ENCODE measurements around the gene XK. TPM values are rescaled to one million over a fixed set of nuclear protein-coding genes. Genes with fewer than 3 reads are reported as not detected.
"Not testable (repeated sequence)": the region's sequence is repeated elsewhere in the genome, so short reads cannot be mapped to it uniquely, and the experiment has no call there.

XK gene, protein sequence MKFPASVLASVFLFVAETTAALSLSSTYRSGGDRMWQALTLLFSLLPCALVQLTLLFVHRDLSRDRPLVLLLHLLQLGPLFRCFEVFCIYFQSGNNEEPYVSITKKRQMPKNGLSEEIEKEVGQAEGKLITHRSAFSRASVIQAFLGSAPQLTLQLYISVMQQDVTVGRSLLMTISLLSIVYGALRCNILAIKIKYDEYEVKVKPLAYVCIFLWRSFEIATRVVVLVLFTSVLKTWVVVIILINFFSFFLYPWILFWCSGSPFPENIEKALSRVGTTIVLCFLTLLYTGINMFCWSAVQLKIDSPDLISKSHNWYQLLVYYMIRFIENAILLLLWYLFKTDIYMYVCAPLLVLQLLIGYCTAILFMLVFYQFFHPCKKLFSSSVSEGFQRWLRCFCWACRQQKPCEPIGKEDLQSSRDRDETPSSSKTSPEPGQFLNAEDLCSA
- total RNA-seq: not detected

DNA sequence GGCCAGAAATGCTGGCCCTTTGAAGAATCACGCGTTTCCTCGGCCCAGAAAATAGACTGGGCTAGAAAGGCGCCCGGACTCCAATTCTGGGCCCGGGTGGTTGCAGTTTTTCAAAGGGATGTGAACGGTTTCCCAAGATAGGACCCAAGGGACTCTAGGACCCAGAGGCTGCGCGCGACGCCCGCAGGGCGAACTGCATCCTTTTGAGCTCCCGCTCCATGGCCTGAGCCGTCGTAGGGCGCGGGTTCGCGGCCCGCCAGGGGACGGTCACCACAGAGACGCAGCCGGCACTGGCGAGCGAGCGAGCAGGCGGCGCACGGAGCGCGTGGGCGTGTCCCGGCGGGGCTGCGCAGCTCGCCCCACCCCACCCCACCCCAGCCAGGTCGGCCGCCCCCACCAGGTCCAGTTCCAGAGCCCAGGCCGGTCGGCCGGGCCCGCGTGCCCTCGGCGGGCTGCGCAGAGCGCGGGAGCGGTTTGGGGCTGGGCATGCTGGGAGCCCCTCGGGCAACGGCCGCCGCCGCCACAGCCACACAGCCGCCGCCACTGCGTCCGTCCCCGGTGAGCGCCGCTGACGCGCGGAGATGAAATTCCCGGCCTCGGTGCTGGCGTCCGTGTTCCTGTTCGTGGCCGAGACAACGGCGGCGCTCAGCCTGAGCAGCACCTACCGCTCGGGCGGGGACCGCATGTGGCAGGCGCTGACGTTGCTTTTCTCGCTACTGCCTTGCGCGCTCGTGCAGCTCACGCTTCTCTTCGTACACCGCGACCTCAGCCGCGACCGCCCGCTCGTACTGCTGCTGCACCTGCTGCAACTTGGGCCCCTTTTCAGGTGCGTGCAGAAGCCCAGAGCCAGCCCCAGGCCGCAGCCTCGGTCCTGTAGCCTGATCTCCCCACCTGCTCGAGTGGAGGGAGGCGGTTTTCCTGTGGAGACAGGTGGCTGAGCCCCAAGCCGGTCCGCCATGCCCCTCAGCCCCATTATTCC lies at the start of gene XK:
Gene XK, plus strand, starts transcription at position 411 of the 979 bp plus-strand sequence. Its CDS starts 171 bp downstream, at position 582.
- DNase-seq: no peak

DNA sequence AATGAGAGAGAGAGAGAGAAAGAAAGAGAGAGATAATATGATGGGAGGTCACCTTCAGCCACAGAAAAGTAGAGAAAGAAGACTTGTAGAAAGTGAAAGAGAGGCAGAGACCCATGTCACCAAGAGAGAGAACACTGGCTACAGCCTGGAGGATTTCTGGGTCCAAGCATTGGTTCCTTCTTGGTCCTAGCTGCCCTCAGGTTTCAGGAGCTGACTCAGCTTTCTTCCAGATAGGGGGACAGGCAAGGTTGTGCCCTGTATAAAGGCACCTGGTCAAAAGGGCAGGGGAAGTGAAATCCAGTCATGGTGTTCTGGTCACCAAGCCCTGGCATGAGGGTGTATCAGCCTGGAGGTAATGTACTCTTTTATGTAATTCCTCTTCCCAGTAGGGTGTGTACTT lies 47.5 kb upstream of the XK start:
- DNase-seq: no peak

DNA sequence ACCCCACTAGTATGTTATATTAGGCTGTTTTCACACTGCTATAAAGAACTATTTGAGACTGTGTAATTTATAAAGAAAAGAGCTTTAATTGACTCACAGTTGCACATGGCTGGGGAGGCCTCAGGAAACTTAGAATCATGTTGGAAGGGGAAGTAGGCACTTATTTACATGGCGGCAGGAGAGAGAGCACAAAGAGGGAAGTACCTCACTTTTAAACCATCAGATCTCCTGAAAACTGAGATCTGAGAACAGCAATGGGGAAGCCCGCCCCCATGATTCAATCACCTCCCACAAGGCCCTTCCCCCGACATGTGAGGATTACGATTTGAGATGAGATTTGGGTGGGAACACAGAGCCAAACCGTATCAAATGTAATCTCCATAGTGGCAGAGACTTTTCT lies 45.4 kb upstream of the XK start:
- no peak for DNase-seq

DNA sequence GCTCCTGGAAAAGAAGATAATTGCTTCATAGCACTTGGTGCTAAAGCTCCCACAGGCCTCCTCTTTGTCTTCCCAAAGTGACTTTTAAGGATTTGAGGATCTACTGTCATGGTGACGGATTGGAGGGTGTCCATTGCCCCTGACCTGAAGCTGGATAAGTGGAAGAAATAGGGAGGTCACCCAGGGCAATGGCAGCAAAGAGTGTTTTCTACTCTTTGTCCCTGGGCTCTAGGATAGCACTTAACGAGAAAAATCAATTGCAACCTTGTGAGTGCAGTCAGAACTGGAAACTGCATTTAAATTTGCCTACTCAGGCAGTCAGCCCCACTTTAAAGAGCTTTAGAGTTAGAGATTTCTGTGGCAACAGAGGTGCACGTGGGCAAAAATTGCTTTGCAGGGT lies 43.7 kb upstream of the XK start:
- no peak for DNase-seq

DNA sequence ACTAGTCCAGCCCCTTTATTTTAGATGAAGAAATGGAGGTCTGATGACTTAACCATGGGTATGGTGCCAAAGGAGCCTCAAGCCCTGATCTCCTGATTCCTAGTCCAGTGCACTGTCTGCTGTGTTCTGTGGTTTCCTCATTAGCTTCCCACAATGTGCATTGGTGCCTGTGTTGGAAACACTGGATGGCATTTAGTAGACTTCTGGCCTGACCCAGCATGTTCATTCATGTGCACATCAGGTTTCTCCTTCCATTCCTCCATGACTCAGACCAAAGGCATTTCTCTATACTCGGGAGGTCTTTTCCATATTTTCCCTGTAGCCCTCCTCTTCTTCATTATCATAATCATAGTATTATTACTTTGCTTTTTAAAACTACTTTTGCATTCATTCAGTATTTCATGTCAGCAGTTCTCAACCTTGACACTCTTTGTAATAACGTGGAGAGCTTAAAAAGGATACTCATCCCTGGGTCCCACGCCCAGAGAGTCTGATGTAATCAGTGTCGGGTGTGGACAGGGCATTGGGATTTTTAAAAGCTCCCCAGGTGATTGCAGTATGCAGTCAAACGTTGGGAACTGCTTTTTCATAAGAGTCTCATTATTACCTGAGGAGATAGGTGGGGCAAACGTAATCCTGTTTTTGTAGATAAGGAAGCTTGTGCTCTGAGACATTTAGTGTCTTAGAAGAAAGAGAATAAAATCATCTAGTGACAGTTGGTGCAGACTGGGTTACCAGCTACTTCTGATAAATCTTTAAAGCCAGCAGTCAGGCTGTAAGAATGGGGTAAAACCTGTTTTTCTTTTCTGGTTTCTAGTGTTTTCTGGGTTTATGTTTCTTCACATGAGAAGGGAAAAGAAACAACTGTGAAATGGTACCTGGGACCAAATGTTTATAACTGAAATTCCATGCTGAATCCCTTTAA lies 40.9 kb upstream of the XK start:
- no peak for DNase-seq

DNA sequence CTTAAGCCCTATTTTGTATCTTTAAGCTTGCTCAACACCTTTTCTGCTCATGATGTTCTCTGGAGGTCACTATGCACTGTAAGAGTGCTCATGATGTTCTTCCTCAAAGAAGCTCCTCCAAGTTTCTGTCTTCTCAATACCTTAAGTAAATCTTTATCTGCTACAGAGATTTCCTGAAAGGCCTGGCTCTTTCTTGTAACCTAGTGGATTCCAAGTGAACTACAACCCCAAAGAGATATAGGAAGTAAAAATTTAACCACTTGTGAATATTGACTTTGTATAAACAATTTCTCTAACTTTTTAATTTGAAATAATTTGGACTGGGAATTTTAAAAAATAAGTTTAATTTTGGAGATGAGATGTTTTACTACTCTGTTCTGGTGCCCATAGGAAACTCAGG lies 39.3 kb upstream of the XK start:
- no peak for DNase-seq

DNA sequence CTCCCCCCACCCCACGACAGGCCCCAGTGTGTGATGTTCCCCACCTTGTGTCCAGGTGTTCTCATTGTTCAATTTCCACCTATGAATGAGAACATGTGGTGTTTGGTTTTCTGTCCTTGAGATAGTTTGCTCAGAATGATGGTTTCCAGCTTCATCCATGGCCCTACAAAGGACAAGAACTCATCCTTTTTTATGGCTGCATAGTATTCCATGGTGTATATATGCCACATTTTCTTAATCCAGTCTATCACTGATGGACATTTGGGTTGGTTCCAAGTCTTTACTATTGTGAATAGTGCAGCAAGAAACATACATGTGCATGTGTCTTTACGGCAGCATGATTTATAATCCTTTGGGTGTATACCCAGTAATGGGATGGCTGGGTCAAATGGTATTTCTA lies 34.7 kb upstream of the XK start:
- not testable (repeated sequence) for DNase-seq

DNA sequence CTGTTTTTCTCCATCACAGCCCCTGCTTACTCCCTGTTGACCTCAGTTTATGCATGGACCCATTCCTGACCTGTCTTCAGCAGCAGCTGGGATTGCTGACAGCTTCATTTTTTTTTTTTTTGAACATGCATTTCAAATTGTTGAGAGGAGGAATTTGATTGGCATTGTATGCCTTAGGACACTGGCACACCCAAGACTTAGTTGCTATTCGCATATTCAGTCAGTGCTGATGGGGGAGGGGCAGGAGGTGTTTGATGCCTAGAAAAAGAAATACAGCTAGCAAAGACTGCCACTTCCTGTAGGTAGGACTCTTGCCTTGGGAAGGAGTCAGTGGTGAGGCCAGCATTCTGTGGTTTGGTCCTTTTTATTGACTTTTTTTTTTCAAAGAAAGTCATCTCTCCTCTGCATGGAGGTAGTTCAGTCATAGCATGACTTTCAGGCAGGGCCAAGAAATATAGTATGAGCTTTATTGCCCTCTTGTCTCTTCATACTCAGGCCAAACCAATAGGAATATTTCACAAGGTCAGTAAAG lies 33.6 kb upstream of the XK start:
- DNase-seq: no peak

DNA sequence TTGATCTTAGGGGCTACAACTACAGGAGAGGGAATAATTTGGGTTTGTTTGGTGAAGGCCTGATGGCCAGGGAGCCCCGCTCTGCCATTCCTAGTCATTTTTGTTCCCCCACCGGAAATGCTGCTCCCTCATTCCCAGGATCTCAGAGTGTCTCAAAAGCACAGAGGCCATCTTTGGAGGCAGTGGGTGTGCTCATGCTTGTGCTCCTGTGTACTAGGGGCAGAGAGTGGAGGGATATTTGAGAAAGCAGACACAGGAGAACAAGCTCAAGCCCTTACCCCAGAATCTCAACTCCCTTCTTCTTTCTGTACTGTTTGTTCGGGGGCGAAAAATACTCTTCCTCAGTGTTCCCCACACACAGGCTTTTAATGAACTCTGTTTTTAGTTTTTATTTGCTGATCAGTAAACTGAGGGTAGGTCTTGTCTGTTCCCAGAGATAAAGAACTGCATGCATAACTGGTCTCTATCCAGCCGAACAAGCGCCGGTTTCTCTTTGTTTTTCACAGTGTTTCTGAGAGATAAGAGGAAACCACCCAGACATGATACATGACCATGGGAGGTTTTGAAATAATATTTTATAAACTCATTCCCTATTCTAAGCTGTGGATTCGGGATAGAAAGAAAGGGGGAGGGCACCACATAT lies 32.9 kb upstream of the XK start:
- no peak for DNase-seq

DNA sequence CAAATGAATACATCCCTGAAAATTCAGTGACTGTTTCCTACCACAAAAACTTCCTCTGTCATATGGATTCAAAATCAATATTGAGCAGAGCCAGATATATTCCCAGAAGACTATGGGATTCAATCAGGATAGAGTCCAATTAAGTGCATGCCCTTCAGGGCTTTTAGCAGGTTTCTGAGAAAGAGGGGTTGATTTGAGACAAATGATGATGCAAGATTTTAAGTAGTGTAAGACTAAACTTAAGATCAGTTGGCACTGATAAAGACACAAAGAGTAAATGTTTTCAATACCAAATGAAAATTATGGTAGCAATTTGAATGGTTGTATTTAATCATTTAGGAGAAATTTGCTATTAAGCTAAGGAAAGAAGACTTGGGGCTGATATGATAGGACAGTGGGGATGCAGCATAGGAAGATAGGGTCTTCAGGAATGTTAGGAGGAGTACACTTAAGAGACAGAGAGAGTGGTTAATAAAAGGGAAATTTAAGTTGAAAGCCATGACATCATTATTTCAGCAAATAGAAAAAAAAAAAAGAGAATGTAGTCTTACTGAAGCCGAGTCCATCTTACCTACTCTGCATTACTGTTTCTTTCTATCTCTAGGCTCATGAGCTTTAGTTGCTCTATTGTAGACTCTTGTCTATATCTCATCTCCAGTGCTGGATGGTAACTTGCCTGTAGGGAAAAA lies 32.0 kb upstream of the XK start:
- no peak for DNase-seq

DNA sequence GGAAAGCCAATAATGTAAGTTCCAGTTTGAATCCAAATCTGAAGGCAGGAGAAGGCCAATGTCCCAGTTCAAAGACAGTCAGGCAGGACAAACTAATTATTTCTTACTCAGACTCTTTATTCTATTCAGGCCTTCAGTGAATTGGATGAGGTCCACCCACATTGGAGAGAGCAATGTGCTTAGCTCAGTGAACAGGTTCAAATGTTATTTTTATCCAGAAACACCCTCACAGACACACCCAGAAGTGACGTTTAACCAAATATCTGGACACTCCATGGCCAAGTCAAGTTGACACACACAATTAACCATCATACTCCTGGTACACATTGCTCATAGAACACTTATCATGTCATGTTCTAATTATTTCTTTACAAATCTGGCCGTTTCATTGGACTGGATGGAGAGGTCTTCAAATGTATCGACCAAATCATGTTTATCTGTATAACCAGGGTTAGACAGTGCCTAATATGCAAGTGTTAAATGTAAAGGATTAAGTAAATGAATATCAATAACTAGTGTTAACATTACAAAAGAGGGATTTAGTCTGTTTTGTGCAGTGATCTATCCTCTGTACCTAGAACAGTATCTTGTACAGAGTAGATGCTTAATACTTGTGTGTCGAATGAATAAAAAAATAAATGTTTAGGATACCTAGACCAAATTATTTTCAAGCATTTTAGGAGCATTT lies 27.1 kb upstream of the XK start:
- no peak for DNase-seq

DNA sequence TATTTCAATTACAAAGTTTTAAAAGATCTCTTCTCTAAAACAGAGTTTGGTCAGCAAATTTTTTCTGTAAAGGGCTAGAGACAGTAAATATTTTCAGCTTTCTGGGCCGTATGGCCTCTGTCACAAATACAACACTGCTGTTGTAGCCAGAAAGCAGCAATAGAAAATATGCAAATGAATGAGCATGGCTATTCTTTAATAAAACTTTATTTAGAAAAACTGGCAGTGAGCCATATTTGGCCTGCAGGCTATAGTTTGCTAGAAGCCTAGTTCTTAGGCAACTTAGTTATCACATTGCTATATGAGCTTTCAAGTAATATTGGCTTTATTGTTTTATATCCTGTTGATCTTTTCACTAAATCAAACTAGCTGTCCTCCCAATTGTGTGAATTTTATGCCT lies 26.5 kb upstream of the XK start:
- DNase-seq: no peak

DNA sequence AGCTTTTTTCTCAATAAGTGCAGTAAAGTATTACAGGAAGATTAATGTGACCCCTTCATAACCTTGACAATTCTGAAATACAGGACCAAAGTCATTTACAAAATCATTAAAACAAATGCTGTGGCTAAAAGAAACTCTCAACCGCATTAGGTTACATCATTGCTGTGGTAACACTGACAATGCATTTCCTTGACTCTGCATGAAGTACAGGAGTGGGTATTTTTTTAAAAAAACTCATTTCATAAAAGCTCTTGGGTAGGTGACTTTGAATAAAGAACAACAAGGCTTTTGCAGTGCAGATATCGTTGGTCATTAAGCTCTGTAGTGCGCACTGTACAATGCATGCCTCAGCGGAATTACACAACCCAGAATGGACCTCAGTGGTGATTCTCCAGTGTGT lies 23.4 kb upstream of the XK start:
- DNase-seq: no peak

DNA sequence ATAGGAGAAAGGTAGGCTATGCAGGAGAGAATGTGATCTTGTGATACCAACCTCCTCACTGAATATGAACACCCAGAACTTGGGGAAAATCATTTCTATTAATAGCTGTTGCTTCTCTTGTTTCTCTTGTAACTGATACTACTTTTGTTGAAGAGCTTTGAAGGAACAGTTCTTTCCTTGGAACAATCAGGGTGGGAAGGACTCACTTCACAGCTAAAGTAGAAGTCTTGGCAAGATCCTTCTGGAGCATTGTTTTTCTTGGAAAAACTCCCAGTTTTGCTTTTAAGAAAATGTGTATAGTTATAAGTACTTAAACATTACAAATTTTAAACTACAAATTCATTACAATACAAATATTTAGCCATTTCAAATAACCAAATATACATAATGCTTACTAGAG lies 19.1 kb upstream of the XK start:
- DNase-seq: no peak

DNA sequence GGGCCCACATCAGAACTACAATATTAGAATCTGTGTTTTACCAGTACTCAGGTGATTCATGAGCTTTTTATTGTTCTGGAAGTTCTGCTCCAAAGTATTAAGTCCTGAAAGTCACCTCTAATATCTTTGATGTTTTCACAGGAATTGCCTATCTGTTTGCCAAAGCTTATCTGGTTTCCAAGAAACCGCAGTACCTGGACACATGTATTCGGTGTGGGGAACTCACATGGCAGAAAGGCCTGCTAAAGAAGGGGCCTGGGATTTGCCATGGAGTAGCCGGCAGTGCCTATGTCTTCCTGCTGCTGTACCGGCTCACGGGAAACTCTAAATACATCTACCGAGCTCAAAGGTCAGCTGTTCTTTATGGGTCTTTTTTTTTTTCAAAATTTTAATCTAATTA lies 18.4 kb upstream of the XK start:
- no peak for DNase-seq

DNA sequence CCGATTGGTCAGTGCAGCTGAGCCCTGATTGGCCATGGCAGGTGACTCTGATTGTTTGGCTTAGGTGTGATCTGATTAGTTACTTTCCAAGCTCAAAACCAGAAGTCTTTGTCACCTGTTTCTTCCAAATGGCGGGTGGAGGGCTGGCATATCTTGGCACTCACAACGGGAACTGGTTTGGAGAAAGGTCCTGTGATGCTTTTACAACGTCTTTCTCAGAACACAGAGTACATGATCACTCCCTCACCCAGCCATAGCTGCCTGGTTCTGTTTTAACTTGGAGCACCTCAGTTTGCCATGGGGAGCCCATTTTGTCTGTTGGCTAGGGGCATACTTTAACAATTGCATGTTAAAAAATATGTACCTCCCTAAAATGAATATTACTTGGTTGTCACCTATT lies 13.0 kb upstream of the XK start:
- DNase-seq: no peak

DNA sequence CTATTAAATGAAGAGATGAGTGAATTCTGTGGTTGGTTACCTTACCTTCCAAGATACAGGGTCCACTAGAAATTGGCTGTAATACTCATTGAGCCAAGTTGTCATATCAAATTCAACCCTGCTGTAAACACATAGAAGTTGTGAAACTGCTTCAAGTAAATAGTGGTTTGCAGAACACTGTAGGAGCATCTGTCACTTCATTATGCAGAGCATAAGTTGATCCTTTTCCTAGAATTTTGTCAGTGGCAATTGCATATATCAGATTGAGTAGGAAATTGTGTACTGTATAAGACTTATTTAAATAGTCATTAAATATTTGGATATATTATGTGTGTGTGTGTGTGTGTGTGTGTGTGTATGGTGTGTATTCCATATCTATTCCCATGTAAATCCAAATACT lies 8.8 kb upstream of the XK start:
- DNase-seq: no peak

DNA sequence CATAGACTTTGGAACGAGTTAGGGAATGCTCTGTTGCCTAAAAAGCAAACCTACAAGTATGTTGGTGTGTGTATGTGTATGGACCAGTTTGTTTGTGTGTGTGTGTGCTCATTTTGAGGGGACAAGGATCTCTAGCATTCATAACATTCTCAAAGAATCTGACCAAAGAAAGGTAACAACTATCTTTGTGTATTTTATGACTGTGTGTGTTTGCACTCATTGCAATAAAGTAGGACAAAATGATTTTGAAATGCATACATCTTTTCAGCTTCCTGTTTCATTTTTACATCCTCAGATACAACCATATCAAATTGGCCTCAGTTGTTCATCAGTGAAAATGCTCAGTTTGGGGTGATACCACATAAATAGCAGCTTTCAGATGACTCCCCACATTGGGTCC lies 8.3 kb upstream of the XK start:
- no peak for DNase-seq

DNA sequence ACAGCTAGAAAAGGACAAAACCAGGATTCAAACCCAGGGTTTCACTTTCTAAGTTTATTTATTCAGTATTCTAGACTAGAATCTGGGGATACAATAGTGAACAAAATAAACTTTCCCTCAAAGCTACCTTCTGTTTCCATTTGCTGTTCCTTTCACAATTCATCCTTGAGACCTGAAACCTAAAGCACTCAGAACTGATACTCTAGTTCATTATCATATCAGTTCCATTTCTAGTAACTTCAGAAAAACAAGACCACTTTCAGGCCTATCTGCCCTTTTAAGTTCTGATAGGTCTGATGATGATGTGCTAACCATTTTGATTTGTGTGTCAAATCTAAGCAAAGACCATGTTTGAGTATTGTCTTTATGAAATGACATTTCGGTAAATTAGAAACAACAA lies 7.8 kb upstream of the XK start:
- no peak for DNase-seq

DNA sequence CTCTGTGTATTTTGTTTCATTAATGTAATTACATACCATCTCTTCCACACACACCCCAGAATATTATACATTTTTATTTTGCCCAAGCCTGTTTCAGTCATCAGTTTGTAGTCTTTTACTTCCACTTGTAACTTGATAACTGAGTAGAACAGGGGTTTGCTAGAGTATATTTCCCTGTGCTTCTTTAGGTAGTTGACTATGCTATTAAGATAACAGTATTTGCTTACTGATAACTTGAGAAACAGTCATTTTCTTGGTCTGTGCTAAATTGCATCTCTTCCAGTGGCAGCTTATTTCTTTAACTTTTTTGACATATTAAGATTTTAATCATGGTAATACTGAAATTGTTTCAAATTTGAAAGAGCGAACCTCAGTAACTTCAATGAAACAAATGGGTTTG lies 7.0 kb upstream of the XK start:
- no peak for DNase-seq

DNA sequence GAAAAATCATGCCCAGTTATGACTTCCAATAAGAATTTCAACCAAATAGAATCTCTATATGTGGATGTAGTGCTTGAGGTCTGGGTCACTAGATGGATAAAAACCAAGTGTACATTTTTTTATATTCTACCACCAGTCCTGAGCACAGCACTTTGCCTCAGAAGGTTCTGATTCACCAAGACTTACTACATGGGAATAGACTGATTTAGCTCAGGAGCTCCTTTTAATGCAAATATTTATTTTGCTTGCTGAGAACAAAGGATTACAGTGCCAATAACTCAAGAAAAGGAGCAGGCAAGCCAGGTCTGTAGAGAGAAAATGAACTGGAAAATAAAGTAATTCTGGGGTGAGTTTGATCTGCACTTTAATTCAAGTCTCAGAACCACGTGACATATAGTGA lies 6.4 kb upstream of the XK start:
- no peak for DNase-seq
